Osteocyte (in vitro differentiated cells): Measurements from ENCODE around the gene LRRC56. TPM values are rescaled to one million over a fixed set of nuclear protein-coding genes. Genes with fewer than 3 reads are reported as not detected.
A peak's percentile ranks its signal among the peaks of the same experiment; 100 is the strongest.

Experiments
- DNase-seq: peaks from one replicate; pipeline ENCODE4 v3.0.0; 2021; ENCODE audit warnings: mixed read lengths; ENCODE audit not compliant: unreplicated experiment; ENCODE audit errors: extremely low spot score
- H3K27ac Mint-ChIP-seq: one replicate; pipeline ENCODE4 v1.8.0; 2021; ENCODE audit warnings: mild to moderate bottlenecking, mixed read lengths; ENCODE audit not compliant: unreplicated experiment
- H3K27me3 Mint-ChIP-seq: one replicate; pipeline ENCODE4 v1.8.0; 2021; ENCODE audit warnings: mixed read lengths; ENCODE audit not compliant: unreplicated experiment
- H3K36me3 Mint-ChIP-seq: one replicate; pipeline ENCODE4 v1.8.0; 2021; ENCODE audit warnings: mixed read lengths; ENCODE audit not compliant: unreplicated experiment
- H3K4me1 Mint-ChIP-seq: one replicate; pipeline ENCODE4 v1.8.0; 2021; ENCODE audit warnings: mixed read lengths; ENCODE audit not compliant: unreplicated experiment
- H3K4me3 Mint-ChIP-seq: one replicate; pipeline ENCODE4 v1.8.0; 2021; ENCODE audit warnings: mild to moderate bottlenecking, moderate library complexity, mixed read lengths; ENCODE audit not compliant: unreplicated experiment
- H3K9me3 Mint-ChIP-seq: one replicate; pipeline ENCODE4 v1.8.0; 2021; ENCODE audit warnings: mixed read lengths; ENCODE audit not compliant: unreplicated experiment
- total RNA-seq: library from RNA; stranded (reverse); gene quantifications from 2 replicates; pipeline ENCODE4 v1.2.1, GENCODE V29; 2021
- TF ChIP-seq, protein P1 (sequence below): fragments of 200-600 bp; sonication (generic); IDR thresholded peaks from 2 replicates; pipeline ENCODE4 v1.5.0; 2021; ENCODE audit warnings: antibody characterized with exemption, mild to moderate bottlenecking, moderate library complexity

The LRRC56 gene
- total RNA-seq, 1 donor from 2014 or later, result 3.7 TPM

DNA sequence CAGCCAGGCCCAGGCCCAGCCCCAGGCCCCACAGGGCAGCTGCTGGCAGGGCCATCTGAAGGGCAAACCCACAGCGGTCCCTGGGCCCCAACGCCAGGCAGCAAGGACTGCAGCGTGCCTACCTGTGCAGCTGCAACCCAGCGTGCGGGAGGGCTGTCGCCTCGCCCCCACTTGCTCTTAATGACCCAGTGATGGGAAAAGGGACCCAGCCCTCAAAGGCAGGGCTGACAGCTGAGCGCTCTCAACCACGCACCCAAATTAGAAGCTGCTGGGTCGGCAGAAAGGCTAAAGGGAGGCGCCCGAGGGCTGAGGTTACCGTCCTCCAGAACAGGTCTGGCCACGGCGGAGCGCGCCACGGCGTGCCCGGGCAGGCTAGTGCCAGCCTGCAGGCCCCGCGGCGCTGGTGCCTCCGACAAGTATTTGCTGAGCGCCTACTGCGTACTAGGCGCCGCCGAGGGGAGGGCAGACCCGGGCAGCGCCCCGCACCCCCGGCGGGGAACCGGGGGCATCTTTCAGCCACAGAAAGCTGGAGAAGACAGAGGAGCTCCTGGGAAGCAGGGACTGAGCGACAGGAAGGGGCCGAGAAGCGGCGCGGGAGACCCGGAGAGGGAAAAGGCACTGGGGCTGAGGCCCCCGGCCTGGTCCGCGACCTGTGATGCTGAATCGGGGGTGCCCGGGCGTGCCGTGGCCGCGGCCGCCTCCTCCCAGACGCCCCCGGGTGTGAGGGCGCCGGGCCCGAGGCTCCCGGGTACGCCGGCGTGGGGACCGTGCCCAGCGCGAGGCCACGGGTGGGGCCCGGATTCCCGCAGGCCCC, 2.7 kb upstream of the LRRC56 start:
- Mint-ChIP-seq H3K27me3 (no peaks in the 10 kb centered on the region), H3K4me1 (peaks cover 13% of the 10 kb centered on the region), H3K9me3 (no peaks in the 10 kb centered on the region), H3K36me3 (peaks cover 6% of the 10 kb centered on the region), H3K4me3 (peak overlapping the region; percentile 74), H3K27ac (no peak overlapping the region)
- DNase-seq, result no peak
- TF ChIP-seq, protein P1, sequence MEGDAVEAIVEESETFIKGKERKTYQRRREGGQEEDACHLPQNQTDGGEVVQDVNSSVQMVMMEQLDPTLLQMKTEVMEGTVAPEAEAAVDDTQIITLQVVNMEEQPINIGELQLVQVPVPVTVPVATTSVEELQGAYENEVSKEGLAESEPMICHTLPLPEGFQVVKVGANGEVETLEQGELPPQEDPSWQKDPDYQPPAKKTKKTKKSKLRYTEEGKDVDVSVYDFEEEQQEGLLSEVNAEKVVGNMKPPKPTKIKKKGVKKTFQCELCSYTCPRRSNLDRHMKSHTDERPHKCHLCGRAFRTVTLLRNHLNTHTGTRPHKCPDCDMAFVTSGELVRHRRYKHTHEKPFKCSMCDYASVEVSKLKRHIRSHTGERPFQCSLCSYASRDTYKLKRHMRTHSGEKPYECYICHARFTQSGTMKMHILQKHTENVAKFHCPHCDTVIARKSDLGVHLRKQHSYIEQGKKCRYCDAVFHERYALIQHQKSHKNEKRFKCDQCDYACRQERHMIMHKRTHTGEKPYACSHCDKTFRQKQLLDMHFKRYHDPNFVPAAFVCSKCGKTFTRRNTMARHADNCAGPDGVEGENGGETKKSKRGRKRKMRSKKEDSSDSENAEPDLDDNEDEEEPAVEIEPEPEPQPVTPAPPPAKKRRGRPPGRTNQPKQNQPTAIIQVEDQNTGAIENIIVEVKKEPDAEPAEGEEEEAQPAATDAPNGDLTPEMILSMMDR, result no peak

DNA sequence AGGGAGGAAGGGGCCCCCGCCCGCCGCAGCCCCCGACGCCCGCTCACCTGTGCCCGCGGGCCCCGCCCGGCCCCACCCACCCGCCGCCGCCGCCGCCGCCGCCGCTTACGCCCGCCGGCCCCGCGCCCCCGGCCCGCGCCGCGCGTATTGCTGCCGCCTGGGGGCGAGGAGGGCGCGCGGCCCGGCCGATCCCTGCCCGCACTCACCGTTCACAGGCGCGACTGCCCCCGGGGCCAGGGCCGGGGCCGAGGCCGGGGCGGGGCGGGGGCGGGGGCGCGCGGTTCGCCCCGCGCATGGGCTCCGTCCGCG, 2.2 kb upstream of the LRRC56 start:
- H3K27ac Mint-ChIP-seq, result no peak overlapping the region
- no peak overlapping the region for H3K4me3 Mint-ChIP-seq
- H3K9me3 Mint-ChIP-seq, result no peaks in the 10 kb centered on the region
- H3K36me3 Mint-ChIP-seq, result peaks cover 6% of the 10 kb centered on the region
- TF ChIP-seq, protein P1, result no peak
- no peaks in the 10 kb centered on the region for H3K27me3 Mint-ChIP-seq
- H3K4me1 Mint-ChIP-seq, result peaks cover 13% of the 10 kb centered on the region
- DNase-seq, result no peak

DNA sequence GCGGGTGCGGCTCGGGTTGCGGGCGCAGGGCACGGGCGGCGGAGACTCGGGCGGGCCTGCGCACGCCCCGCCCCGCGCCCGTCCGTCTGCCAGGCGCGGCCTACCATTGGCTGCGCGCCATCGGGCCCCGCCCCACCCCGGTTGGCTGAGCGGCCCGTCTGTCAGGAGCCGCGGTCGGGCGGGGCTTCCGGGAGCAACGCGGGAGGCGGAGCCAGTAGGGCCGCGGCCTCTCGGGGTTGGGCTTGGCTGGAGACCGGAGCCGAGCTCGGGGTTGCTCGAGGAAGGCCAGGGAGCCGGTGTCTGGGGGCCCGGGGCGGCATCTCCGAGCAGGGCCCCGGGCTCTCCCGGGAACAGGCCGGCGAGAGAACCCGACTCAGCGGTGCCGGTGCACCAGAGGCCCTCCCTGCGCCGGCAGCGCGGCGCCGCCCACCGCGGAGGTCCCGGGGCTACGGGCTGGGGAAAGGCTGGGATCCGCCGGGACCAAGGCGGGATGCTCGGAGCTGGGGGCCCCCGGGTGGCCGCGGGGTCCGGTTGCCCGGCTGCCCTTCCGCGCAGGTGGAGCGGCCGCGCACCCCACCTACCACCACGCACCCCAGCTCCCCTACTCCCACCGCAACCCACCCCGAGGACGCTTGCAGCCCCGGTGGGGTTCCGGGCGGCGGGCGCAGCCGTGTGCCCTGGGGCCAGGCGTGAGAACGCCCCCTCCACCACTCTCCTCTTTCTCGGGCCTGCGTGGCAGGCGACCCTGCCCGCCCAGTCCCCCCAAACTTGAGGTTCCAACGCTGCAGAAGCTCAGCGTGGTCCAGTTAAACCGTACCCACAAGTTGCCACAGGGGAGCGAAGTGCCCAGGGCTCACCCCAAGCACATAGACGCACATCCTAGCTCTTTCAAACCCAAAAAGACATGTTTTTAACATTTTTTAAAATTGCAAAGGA, 1.5 kb upstream of the LRRC56 start, which contains the start of gene HRAS:
TSS of gene HRAS (minus strand) at position 58 of the 936 bp plus-strand sequence.
- TF ChIP-seq, protein P1, result no peak
- Mint-ChIP-seq H3K9me3 (no peaks in the 10 kb centered on the region), H3K4me1 (peaks cover 13% of the 10 kb centered on the region), H3K36me3 (peaks cover 6% of the 10 kb centered on the region), H3K27ac (peak within 1 kb of the TSS; percentile 79), H3K4me3 (peak within 1 kb of the TSS; percentile 81), H3K27me3 (no peaks in the 10 kb centered on the region)
- peak; percentile 99 for DNase-seq

DNA sequence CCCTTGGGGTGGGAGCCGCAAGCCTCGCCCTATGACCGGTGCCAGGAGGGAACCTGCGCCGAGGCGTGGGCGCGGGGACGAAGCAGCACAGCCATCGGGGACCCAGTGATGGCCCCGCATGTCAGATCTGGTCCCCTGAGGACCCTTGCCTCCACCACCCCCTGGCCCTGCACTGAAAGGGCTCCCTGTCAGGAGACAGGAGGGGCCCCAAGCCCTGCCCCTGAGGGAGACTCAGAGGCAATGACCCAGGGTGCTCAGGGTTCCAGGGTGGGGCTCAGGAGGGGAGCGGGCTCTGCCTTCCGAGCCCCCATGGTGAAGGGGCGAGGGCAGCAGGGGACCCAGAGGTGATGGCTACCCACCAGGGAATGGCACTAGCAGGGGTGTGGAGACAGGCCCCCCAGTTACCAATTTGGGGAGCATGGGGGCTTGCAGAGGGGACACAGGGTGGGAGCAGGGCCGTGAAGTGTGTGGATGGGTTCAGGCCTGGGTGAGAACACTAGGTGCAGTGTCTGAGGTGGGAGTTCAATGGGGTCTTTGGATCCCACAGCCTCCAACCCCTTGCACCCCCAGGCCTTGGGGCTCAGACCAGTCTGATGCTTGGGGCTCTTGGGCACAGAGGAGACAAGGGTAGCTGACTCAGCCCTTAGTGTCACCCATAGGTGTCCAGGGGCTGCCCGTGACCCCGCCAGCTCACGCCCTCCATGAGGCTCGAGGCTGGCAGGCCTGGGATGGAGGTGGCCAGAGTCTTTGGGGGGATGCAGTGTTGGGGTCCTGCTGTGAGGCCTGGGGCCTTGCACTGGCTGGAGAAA, 499 bp downstream of the LRRC56 start:
- no peak for DNase-seq
- Mint-ChIP-seq H3K27ac (no peak overlapping the region), H3K9me3 (no peaks in the 10 kb centered on the region), H3K4me1 (peaks cover 13% of the 10 kb centered on the region), H3K36me3 (no peaks in the 10 kb centered on the region), H3K27me3 (no peaks in the 10 kb centered on the region), H3K4me3 (peak overlapping the region; percentile 29)
- TF ChIP-seq, protein P1, result no peak
